NT2/D1 (cell line): ENCODE data around the gene MALSU1.

Source experiments
- DNase-seq: peaks from one replicate; pipeline ENCODE4 v3.0.0-alpha.2; 2011; ENCODE audit warnings: low read depth, low spot score
- H3K27me3 ChIP-seq: 2 replicates; pipeline ENCODE4 v1.6.0; 2011; ENCODE audit warnings: mild to moderate bottlenecking; ENCODE audit not compliant: insufficient read length, insufficient read depth
- H3K36me3 ChIP-seq: 2 replicates; pipeline ENCODE4 v1.6.1; 2011; ENCODE audit warnings: mild to moderate bottlenecking, low read length, mixed read lengths; ENCODE audit not compliant: insufficient read depth, insufficient read length
- H3K4me1 ChIP-seq: 2 replicates; pipeline ENCODE4 v1.5.1; 2011; ENCODE audit not compliant: insufficient read depth, insufficient read length
- H3K4me3 ChIP-seq: 2 replicates; pipeline ENCODE4 v1.5.1; 2011; ENCODE audit warnings: low read depth; ENCODE audit not compliant: insufficient read length
- H3K9ac ChIP-seq: 2 replicates; pipeline ENCODE4 v1.6.0; 2011; ENCODE audit warnings: low read depth; ENCODE audit not compliant: insufficient read length
- H3K9me3 ChIP-seq: 2 replicates; pipeline ENCODE4 v1.5.1; 2011; ENCODE audit warnings: mild to moderate bottlenecking, low read length; ENCODE audit not compliant: insufficient read depth
- SUZ12 ChIP-seq: IDR thresholded peaks from 2 replicates; pipeline ENCODE4 v1.6.1; 2011; ENCODE audit not compliant: insufficient read length, insufficient read depth; ENCODE audit errors: extremely low read depth
- YY1 ChIP-seq: IDR thresholded peaks from 2 replicates; pipeline ENCODE4 v1.6.1; 2011; ENCODE audit not compliant: insufficient read length, insufficient read depth
- ZNF274 ChIP-seq: IDR thresholded peaks from 2 replicates; pipeline ENCODE4 v1.6.1; 2011; ENCODE audit warnings: mild to moderate bottlenecking, low read depth, low read length

Gene MALSU1

DNA sequence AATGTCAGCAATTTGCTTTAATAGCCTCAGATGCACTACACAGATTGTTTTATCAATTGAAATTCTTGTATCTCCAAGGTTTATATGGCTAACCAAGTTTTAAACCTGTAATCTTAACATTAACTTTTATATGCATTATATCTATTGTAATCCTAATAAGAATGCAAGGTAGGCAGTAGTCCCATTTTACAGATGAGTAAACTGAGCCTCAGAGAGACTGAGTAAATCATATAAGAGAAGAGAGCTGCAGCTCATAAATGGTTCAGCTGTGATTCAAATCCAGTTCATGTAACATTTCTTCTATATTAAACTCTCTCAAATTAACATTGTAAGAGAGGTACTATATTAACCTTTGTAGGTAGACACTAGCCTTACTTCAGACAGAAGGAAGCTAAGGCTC, 44.0 kb downstream of the MALSU1 start:
- H3K36me3 ChIP-seq = peaks cover 77% of the 10 kb centered on the region
- no peak overlapping the region for H3K9ac ChIP-seq
- DNase-seq = no peak
- no peaks in the 10 kb centered on the region for H3K27me3 ChIP-seq
- no peak overlapping the region for H3K4me3 ChIP-seq
- no peak for TF ChIP-seq YY1
- TF ChIP-seq ZNF274 = no peak
- no peaks in the 10 kb centered on the region for H3K4me1 ChIP-seq
- H3K9me3 ChIP-seq = peaks cover 4% of the 10 kb centered on the region; the same call in 1 of the 2 replicates

DNA sequence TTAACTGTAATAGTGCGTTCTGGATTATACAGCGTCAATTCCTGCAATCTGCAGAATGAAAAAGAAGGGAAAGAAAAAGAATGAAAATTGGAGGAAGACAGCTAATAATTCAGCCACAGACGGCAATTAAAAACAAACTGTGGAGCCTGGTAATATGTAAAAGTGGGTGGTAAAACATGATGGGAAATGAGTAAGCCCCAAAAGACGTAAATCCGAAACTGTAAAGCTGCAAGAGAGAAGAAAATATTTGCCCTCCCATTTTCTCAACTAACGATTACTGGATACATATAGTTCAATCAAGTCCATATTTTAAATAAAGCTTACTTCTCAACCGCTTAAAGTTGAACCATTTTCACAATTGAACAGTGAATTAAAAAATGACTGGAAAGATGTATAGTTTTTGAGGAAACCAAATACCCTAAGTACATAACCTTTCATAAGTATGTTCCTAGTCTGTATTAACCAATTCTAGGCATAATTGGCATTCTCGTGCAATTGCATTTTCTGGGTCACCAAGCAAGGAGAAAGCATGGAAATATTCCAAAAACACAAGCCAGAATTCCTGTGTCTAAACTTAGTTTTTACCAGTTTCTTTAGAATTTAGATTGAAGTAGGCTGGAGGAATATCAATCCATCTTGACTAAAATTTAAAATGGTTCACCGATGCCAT, 44.8 kb downstream of the MALSU1 start:
- no peaks in the 10 kb centered on the region for H3K4me1 ChIP-seq
- H3K4me3 ChIP-seq = no peak overlapping the region
- H3K27me3 ChIP-seq = no peaks in the 10 kb centered on the region
- peaks cover 71% of the 10 kb centered on the region for H3K36me3 ChIP-seq
- DNase-seq = no peak
- no peak overlapping the region for H3K9ac ChIP-seq
- H3K9me3 ChIP-seq = no peaks in the 10 kb centered on the region
- TF ChIP-seq ZNF274 (no peak), SUZ12 (no peak), YY1 (no peak)

DNA sequence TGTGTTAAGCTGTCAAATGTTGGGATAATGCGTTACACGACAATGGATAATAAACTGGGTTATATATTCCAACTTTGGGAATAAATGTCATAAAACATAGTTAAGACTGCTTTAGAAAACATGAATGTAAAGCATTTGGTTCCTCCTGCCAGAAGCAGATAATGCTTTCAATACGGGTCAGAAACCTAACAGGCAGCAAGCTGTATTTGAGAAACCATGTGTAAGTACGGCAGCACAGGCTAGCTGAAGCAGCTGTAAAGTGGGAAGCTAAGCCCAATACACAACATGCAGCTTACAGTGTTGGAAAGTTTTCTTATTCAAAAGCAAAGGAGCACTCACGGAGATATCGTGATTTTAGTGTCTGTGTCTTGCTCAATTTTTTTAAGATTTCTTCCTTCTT, 46.5 kb downstream of the MALSU1 start:
- H3K9me3 ChIP-seq = no peaks in the 10 kb centered on the region
- H3K9ac ChIP-seq = no peak overlapping the region
- H3K4me3 ChIP-seq = no peak overlapping the region
- H3K27me3 ChIP-seq = no peaks in the 10 kb centered on the region
- no peak for TF ChIP-seq YY1
- no peak for TF ChIP-seq ZNF274
- no peak for TF ChIP-seq SUZ12
- no peaks in the 10 kb centered on the region for H3K4me1 ChIP-seq
- H3K36me3 ChIP-seq = peaks cover 64% of the 10 kb centered on the region
- no peak for DNase-seq

- DNase-seq = no peak
- H3K4me3 ChIP-seq = no peak overlapping the region
- H3K36me3 ChIP-seq = peaks cover 69% of the 10 kb centered on the region
- no peak overlapping the region for H3K9ac ChIP-seq
- TF ChIP-seq ZNF274 = no peak
- TF ChIP-seq YY1 = no peak
- TF ChIP-seq SUZ12 = no peak
- H3K27me3 ChIP-seq = no peaks in the 10 kb centered on the region
- no peaks in the 10 kb centered on the region for H3K4me1 ChIP-seq
- H3K9me3 ChIP-seq = no peaks in the 10 kb centered on the region
These were observed 47.2 kb downstream of the MALSU1 start for GRCh38 chr7:23346316-23346715.

DNA sequence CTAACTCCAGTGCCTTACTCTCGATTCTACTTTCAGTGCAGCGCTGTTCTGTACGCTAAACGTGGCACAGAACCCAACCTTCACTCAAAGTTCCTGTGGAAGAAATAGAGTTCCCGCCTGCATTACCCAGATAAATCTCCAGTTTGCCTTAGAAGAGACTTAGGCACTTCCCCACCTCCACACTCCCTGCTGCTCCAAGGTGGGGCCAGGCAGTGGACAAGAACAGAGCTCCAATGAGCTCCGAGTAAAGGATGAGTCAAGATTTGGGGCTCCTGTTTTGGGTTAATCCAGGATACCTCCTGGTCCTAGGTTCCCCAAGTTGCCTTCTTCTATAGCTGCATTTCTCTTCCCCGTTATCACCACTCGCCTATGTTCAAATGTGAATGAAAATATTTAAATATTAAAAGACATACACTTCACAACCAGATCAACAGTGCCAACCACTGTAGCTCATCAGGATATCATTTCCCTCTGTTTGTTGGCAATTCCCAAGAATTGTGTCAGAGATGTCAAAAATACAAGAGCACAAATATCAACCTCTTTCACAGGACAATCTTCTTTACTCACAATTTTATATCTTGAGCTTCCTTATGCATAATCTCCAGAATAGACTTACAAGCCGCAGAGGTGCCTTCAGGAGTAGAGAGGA, 48.0 kb downstream of the MALSU1 start:
- Histone ChIP-seq H3K36me3 (peaks cover 67% of the 10 kb centered on the region), H3K4me3 (no peak overlapping the region)

DNA sequence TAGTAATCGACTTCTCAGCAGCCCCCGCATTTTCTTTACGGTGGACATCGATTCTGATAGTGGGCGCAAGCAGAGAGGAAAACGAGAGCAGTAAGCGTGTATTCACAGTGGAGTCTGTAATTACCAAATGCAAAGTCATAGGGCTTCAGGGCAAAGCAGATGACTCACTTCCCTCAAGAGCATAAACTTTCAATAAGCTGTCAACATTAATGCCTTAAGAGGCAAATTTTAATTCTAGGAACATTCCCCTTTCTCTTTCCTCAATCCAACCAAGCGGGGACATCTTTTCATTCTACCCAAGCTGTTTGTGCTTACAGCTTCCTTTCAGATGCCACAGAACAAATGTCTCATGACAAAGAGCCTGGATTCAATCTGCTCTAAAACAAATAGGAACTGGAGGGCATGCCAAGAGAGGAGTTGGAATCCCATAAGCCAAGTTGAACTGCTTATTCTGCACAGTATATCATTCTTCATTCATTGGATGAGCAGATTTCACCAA, 48.6 kb downstream of the MALSU1 start:
- H3K9ac ChIP-seq = no peak overlapping the region
- no peaks in the 10 kb centered on the region for H3K9me3 ChIP-seq
- no peaks in the 10 kb centered on the region for H3K27me3 ChIP-seq
- TF ChIP-seq ZNF274 (no peak), SUZ12 (no peak), YY1 (no peak)
- DNase-seq = no peak
- H3K4me1 ChIP-seq = no peaks in the 10 kb centered on the region
- H3K36me3 ChIP-seq = peaks cover 61% of the 10 kb centered on the region
- H3K4me3 ChIP-seq = no peak overlapping the region

More for the DNA sequence above, 48.0 kb downstream of the MALSU1 start:
- Histone ChIP-seq H3K27me3 (no peaks in the 10 kb centered on the region), H3K9ac (no peak overlapping the region), H3K9me3 (no peaks in the 10 kb centered on the region), H3K4me1 (no peaks in the 10 kb centered on the region)
- TF ChIP-seq ZNF274 = no peak
- no peak for TF ChIP-seq SUZ12
- TF ChIP-seq YY1 = no peak
- no peak for DNase-seq

GRCh38 chr7:23349484-23350157, 50.5 kb downstream of the MALSU1 start:
- Histone ChIP-seq H3K4me3 (no peak overlapping the region), H3K36me3 (peaks cover 44% of the 10 kb centered on the region), H3K27me3 (no peaks in the 10 kb centered on the region), H3K4me1 (no peaks in the 10 kb centered on the region), H3K9ac (no peak overlapping the region), H3K9me3 (no peaks in the 10 kb centered on the region)
- no peak for TF ChIP-seq ZNF274
- no peak for TF ChIP-seq YY1
- TF ChIP-seq SUZ12 = no peak
- DNase-seq = peak; percentile 44
